ENCODE measurements around the gene IGSF10.

IGSF10 gene

DNA sequence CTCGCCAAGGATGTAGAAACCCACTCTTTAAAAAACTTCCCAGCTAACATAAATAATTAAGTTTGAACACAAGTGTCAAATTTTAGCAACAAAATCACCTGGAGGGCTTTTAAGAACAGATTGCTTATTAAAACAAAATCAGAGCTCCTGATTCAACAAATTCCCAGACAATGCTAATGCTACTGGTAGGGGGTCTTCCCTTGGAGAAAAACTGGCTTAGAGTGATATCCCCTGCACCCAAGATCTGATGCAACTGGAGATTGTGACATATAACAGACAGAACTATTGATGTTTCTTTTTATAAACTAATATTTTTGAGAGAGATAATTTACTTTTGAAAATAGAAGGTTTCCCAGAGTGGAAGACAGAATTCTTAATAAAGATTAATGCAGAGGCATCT is 19.9 kb downstream of the IGSF10 start:
- no peaks in the 10 kb centered on the region for H3K4me1 Mint-ChIP-seq (ENCODE audit: low read depth)
- peaks cover 4% of the 10 kb centered on the region for H3K27me3 Mint-ChIP-seq (ENCODE audit: low read depth)
- H3K9me3 Mint-ChIP-seq, result no peaks in the 10 kb centered on the region
- H3K4me3 Mint-ChIP-seq, result no peak overlapping the region
- no peak overlapping the region for H3K27ac Mint-ChIP-seq
- H3K36me3 Mint-ChIP-seq (ENCODE audit: low read depth), result no peaks in the 10 kb centered on the region
- DNase-seq (ENCODE audit: low spot score), result no peak

DNA sequence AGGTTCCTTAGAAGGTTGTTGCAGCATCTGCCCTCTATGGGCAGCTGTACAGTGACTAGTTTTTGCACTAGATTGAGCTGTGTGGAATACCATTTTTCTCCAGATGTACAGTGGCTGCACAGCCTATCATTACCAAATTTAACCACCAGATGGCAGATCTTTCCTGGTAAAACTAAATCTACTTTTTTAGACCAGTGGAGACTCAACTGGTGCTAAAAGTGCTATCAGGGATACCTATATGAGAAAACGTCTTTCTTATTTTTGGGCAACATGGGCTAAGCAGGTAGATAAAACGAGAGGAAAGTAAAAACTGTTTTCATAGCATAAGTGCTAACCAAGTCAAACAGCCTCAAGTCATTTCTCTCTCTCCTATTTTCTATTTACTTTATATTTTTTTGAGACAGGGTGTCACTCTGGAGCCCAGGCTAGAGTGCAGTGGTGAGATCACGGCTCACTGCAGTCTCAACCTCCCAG is 21.2 kb downstream of the IGSF10 start:
- Mint-ChIP-seq H3K27me3 (ENCODE audit: low read depth) (peaks cover 4% of the 10 kb centered on the region), H3K4me1 (ENCODE audit: low read depth) (no peaks in the 10 kb centered on the region), H3K36me3 (ENCODE audit: low read depth) (no peaks in the 10 kb centered on the region), H3K9me3 (no peaks in the 10 kb centered on the region), H3K4me3 (no peak overlapping the region), H3K27ac (no peak overlapping the region)
- DNase-seq (ENCODE audit: low spot score), result no peak

DNA sequence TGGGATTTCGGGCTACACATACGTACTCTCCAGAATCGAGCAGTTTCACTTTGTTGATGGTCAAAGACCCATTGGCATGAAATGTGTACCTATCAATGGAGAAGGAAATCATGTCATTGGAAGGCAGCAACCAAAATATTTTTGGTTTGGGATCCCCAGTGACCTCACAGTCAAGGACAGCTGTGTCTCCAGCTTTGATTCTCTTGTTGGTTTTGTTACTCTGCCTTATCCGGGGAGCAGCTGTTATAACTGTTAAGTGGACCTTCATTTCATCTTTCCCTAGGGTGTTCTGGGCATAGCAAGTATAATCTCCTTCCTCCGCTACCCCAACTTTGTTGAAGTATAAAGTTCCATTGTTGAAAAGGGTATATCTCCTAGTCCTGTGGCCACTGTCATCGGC is 23.0 kb downstream of the IGSF10 start:
- peaks cover 4% of the 10 kb centered on the region for H3K27me3 Mint-ChIP-seq (ENCODE audit: low read depth)
- H3K4me3 Mint-ChIP-seq, result no peak overlapping the region
- H3K36me3 Mint-ChIP-seq (ENCODE audit: low read depth), result no peaks in the 10 kb centered on the region
- H3K27ac Mint-ChIP-seq, result no peak overlapping the region
- DNase-seq (ENCODE audit: low spot score), result no peak
- no peaks in the 10 kb centered on the region for H3K4me1 Mint-ChIP-seq (ENCODE audit: low read depth)
- no peaks in the 10 kb centered on the region for H3K9me3 Mint-ChIP-seq

DNA sequence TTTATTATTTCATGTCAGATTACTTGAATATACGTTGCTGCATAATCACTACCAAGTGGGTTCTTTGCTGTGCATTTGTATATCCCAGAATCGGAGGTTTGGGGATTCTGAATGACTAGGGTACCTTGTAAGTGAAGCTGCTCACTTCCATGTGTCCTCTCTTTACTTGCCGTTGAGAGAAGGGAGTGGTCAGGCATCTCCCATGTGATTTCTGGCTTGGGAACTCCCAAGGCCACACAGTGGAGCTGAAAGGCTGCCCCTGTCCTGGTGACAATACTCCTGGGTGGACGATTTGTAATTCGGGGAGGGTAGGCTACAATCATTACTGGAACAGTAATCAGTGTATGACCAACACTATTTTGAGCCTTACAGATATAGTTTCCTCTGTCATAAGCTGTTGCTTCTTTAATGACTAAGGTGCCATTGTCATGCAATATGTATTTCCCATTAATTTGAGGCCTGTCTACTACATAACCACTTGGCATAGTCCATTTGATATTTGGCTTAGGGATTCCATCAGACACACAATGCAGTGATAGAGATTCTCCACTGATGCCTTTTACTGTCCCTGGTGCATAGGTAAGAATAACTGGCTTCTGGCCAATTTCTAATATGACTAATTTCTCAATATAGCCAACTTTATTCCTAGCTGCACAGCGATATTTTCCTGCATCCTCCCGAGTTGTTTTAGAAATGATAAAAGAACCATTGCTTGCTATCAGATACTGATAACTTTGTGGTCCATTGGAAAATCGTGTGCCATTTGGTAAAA is 24.0 kb downstream of the IGSF10 start:
- Mint-ChIP-seq H3K27me3 (ENCODE audit: low read depth) (peaks cover 4% of the 10 kb centered on the region), H3K27ac (no peak overlapping the region)
- no peak for DNase-seq (ENCODE audit: low spot score)

DNA sequence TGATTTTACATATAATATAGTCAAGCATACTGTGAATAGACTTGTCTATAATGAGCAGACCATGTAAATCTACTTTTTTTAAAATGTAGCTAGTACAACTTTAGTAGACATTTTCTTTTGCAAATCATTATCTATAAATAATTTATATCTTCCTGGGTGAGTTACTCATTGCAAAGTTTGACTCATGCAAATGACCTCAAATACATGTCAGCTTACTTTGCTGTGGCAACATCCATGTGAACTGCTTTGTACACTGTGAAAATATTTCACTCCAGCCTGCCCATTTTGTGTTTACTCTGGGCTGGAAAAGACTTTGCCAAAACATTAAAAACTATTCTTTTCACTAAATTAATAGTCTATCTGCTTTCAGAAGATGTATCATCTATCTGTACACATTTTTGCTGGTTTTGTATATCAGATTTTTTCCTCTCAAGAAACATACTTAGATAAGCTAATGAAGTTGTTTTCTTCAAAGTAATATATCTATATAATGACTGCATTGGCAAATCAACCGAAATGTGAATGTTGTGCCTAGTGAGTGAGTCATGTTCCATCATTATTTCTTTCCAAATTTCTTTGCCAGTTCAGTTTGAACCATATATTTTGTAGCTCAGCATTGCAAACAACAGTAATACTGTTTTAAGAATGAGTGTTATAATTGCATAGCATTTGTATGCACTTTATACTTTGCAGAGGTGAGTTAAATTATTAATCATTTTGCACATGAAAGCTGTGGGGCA is 26.5 kb downstream of the IGSF10 start:
- no peaks in the 10 kb centered on the region for H3K9me3 Mint-ChIP-seq
- H3K27me3 Mint-ChIP-seq (ENCODE audit: low read depth), result peaks cover 2% of the 10 kb centered on the region
- no peaks in the 10 kb centered on the region for H3K4me1 Mint-ChIP-seq (ENCODE audit: low read depth)
- no peak overlapping the region for H3K27ac Mint-ChIP-seq
- no peak overlapping the region for H3K4me3 Mint-ChIP-seq
- no peak for DNase-seq (ENCODE audit: low spot score)
- H3K36me3 Mint-ChIP-seq (ENCODE audit: low read depth), result no peaks in the 10 kb centered on the region

More for the DNA sequence above, 24.0 kb downstream of the IGSF10 start:
- Mint-ChIP-seq H3K36me3 (ENCODE audit: low read depth) (no peaks in the 10 kb centered on the region), H3K9me3 (no peaks in the 10 kb centered on the region), H3K4me3 (no peak overlapping the region), H3K4me1 (ENCODE audit: low read depth) (no peaks in the 10 kb centered on the region)

DNA sequence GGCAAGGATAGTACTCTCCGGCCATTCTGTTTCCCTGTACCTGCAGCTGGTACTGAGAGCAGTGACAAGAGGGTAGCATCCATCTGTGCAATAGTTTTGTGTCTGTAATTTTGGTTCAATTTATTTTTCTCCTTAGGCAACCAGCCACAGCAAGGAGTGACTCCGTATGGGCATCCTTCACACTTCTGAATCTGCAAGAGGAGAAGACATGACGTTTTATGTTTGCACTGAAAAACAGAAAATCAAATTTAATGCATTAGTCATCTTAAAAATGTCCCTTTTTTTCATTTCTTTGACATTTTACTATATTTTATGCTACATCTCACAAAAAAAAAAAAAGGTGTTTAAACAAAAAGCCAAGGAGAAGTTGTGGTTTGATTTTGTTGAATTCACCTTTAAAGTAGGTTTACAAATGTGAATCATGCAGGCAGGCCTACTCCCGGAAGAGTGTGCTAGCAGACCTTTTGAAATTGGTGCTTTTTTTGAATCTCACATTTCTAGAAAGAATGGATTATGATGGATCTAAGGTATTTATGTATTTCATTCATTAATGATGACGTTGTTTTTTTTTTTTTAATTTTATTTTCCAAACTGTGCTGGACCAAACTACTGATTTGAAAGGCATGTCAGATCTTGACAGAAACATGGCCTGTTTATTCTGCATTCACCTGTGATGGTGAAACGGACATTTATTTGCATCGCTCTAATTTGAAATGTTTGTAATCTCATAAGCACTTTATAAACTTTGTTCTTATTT is 28.1 kb downstream of the IGSF10 start:
- no peaks in the 10 kb centered on the region for H3K4me1 Mint-ChIP-seq (ENCODE audit: low read depth)
- DNase-seq (ENCODE audit: low spot score), result no peak
- H3K4me3 Mint-ChIP-seq, result no peak overlapping the region
- H3K27me3 Mint-ChIP-seq (ENCODE audit: low read depth), result peaks cover 2% of the 10 kb centered on the region
- no peak overlapping the region for H3K27ac Mint-ChIP-seq
- H3K36me3 Mint-ChIP-seq (ENCODE audit: low read depth), result no peaks in the 10 kb centered on the region
- H3K9me3 Mint-ChIP-seq, result no peaks in the 10 kb centered on the region

DNA sequence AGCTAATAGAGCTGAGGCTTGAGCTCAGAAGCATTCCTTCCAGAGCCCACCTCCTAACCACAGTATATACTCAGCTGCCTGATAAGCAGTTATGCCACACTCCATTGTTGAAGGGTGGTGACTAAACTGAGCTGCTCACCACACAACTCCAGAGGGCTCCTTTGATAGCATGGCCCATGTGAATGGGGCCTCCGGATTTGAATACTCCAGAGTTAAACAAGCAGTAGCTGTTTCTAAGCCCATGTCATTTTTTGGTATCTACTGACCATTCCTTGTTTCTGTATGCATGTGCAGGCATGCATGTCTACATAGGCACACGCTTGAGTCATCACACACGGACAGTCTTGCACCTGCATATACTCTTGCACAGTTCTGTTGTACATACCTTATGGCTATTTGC is 28.9 kb downstream of the IGSF10 start:
- Mint-ChIP-seq H3K4me1 (ENCODE audit: low read depth) (no peaks in the 10 kb centered on the region), H3K9me3 (no peaks in the 10 kb centered on the region), H3K36me3 (ENCODE audit: low read depth) (no peaks in the 10 kb centered on the region), H3K4me3 (no peak overlapping the region), H3K27me3 (ENCODE audit: low read depth) (peaks cover 2% of the 10 kb centered on the region), H3K27ac (no peak overlapping the region)
- no peak for DNase-seq (ENCODE audit: low spot score)

DNA sequence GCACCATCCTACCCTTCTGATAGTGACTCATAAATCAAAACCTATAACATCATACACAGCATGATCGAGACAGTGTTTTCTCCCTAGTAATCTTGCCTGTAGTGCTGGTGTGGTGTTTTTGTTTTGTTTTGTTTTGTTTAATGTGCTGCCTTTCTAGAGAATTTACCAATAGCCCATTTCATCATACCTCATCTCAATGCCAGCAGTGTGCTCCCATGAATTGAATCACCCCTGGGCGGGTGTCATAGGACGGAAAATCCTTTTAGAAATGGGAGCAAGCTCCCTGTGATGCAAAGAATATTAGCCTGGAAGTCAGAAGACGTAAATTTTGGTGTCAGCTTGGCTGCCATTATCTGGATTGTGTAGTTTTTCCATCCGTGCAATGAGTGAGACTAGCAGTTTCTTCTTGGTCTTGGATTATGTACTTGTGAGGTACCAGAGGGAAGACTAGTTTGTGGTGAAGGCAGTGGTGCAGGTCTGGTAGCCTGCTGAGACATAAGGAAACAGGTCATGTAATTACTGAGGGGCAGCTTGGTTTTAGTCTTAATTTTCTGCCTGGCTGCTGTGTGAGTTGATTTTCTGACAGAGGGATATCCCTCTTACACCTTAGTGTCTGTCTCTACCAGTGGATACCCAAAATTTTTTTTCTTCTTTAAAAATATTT is 29.9 kb downstream of the IGSF10 start:
- Mint-ChIP-seq H3K27ac (no peak overlapping the region), H3K9me3 (no peaks in the 10 kb centered on the region), H3K36me3 (ENCODE audit: low read depth) (no peaks in the 10 kb centered on the region), H3K4me1 (ENCODE audit: low read depth) (peaks cover 3% of the 10 kb centered on the region), H3K27me3 (ENCODE audit: low read depth) (no peaks in the 10 kb centered on the region), H3K4me3 (no peak overlapping the region)
- DNase-seq (ENCODE audit: low spot score), result no peak

DNA sequence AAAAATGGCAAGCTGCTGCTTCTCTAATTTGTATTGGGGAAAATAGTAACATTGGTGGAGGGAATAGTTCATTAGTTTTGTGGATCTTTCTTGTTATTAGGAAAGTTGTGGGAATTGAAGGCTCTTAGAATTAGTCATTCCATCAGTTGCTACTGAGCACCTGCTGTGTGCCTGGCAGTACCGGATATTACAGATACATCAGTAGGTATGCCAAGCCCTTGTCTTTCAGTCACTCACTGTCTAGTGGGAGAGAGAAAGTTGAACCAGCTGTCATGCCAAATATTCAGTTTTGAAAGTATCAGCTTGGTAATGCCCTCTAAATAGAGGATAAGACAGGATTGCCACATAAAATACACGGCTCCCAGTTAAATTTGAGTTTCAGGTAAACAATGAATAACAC is 32.5 kb downstream of the IGSF10 start:
- Mint-ChIP-seq H3K4me3 (no peak overlapping the region), H3K36me3 (ENCODE audit: low read depth) (no peaks in the 10 kb centered on the region), H3K9me3 (no peaks in the 10 kb centered on the region), H3K27ac (no peak overlapping the region), H3K27me3 (ENCODE audit: low read depth) (no peaks in the 10 kb centered on the region), H3K4me1 (ENCODE audit: low read depth) (peaks cover 3% of the 10 kb centered on the region)
- DNase-seq (ENCODE audit: low spot score), result no peak

DNA sequence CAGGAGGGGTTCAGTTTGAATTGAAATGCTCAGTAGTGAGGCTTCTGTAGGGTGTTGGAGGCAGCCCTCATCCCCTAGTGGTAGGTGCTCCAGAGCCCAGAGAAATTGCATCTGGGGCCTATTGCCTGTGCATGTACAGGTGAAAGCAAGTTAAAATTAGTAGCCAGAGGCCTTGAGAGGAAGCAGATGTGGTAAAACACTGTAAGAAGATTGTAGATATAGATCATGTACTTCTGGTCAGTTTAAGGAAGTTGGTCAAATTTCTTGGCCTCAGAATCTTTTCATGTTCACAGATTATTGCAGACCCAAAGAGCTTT is 34.6 kb downstream of the IGSF10 start:
- DNase-seq (ENCODE audit: low spot score), result no peak
- Mint-ChIP-seq H3K36me3 (ENCODE audit: low read depth) (no peaks in the 10 kb centered on the region), H3K27me3 (ENCODE audit: low read depth) (no peaks in the 10 kb centered on the region), H3K9me3 (no peaks in the 10 kb centered on the region), H3K4me1 (ENCODE audit: low read depth) (peaks cover 5% of the 10 kb centered on the region), H3K27ac (no peak overlapping the region), H3K4me3 (no peak overlapping the region)

DNA sequence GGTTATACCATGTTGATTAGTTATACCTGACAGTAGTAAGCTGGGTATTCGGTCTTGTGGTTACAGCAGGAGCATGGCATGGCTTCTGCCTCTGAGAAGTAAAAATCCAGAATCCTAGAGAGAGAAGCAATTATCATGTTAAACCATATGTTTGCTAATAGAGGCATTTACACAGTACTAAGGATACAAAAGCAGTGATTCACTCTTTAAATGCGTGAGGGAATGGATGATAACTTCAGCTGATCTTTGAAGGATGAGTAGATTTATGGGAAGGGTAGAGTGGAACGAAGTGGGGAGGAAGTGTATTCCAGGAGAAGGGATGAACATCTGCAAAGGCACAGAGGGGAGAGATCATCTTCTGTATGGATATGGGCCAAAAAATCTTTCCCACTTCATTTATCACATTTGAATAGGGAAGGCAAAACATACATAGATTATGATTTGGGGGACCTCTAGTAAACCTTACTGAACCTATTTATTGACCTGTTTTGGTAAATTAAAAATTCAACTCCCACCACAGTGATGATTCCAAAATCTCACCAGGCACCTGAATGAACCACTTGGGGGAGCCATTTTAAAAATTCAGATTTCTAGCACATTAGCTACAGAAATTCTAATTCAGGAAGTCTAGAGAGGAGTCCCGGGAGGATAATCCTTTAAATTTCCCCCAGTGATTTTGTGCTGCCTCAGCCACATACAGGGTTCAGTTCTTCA is 35.1 kb downstream of the IGSF10 start:
- no peak for DNase-seq (ENCODE audit: low spot score)
- Mint-ChIP-seq H3K9me3 (no peaks in the 10 kb centered on the region), H3K27ac (no peak overlapping the region), H3K4me1 (ENCODE audit: low read depth) (peaks cover 5% of the 10 kb centered on the region), H3K27me3 (ENCODE audit: low read depth) (no peaks in the 10 kb centered on the region), H3K36me3 (ENCODE audit: low read depth) (no peaks in the 10 kb centered on the region), H3K4me3 (no peak overlapping the region)

DNA sequence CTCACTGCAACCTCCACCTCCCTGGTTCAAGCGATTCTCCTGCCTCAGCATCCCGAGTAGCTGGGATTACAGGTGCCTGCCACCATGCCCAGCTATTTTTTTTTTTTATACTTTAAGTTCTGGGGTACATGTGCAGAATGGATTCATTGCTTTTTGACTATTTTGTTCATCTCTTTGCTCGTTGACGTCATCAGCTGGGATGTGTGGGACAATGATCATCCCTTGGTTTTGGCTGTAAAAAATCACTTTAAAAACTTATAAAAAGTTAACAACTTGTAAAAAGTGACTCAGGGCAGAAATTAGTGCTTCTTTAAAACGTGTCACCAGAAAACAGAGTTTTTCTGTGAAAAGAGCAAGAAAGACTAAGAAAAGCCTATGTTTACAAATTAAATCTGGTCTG is 37.8 kb downstream of the IGSF10 start:
- no peaks in the 10 kb centered on the region for H3K9me3 Mint-ChIP-seq
- H3K27me3 Mint-ChIP-seq (ENCODE audit: low read depth), result no peaks in the 10 kb centered on the region
- H3K27ac Mint-ChIP-seq, result no peak overlapping the region
- H3K36me3 Mint-ChIP-seq (ENCODE audit: low read depth), result no peaks in the 10 kb centered on the region
- peaks cover 5% of the 10 kb centered on the region for H3K4me1 Mint-ChIP-seq (ENCODE audit: low read depth)
- no peak overlapping the region for H3K4me3 Mint-ChIP-seq
- DNase-seq (ENCODE audit: low spot score), result no peak

DNA sequence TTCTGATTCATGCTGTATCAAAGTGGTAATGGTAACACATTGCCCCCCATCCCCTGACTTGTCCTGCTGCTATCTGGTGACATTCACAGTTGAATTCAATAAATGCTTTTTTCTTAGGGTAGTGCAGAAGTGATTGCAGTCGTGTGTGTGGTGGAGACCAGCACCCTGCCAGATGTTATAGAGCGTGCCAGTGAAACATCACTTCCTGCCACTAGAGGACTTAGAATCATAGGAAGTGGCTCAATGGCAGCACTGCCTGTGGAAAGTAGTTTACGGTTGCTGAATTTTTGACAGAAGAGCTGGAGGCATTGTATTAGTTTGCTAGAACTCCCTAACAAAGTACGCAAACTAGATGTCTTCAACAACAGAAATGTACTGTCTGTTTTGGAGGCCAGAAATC is 38.9 kb downstream of the IGSF10 start:
- H3K4me3 Mint-ChIP-seq, result no peak overlapping the region
- H3K27me3 Mint-ChIP-seq (ENCODE audit: low read depth), result no peaks in the 10 kb centered on the region
- DNase-seq (ENCODE audit: low spot score), result no peak
- no peak overlapping the region for H3K27ac Mint-ChIP-seq
- H3K36me3 Mint-ChIP-seq (ENCODE audit: low read depth), result no peaks in the 10 kb centered on the region
- peaks cover 5% of the 10 kb centered on the region for H3K4me1 Mint-ChIP-seq (ENCODE audit: low read depth)
- H3K9me3 Mint-ChIP-seq, result no peaks in the 10 kb centered on the region
